Activated T-helper 9 cell treated with anti-CD3 and anti-CD28 coated beads, Interleukin-2, amount 50 U/mL, for 16 hours (primary cell): Measurements from ENCODE around the gene NCOA6.
A peak's percentile ranks its signal among the peaks of the same experiment; 100 is the strongest.
"Not testable (repeated sequence)": the region's sequence is repeated elsewhere in the genome, so short reads cannot be mapped to it uniquely, and the experiment has no call there.

Source experiments
- DNase-seq: peaks from one replicate; pipeline ENCODE4 v3.0.0-alpha.2; 2020; ENCODE audit warnings: low read depth

NCOA6 gene

GRCh38 chr20:34719242-34720017, 106.0 kb downstream of the NCOA6 start:
- DNase-seq = not testable (repeated sequence)

GRCh38 chr20:34717230-34718095, 108.0 kb downstream of the NCOA6 start:
- no peak for DNase-seq

DNA sequence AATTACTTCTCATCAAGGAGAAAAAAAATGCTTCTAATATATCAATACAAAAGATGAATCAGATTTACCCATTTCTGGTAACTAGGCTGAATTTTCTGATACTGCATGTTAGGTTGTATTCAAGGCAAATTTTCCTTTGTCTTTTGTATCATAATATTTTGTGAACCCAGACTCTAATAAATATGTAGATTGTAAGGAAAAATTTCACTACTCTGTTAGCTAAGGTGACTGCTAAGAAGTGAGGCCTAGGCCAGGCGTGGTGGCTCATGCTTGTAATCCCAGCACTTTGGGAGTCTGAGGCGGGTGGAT, 108.6 kb downstream of the NCOA6 start:
- no peak for DNase-seq

DNA sequence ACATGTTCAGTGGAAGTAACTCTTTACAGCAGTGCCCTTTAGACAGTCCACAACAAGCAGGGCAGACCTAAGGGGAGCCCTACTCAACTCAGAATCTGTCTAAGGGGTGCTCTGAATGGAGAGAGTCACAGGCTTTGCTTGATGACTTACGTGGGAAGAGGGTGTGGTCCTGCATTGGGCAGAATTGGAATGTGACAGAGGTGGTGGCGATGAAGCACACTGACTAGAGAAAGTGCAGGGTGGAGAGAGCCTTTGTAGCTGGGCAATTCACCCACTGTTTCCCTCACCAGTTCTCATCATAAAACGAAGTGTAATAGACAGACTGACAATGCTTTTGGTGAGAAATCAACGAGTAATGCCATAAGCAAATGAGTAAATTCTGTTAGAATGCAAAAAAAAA, 110.1 kb downstream of the NCOA6 start:
- DNase-seq = no peak

DNA sequence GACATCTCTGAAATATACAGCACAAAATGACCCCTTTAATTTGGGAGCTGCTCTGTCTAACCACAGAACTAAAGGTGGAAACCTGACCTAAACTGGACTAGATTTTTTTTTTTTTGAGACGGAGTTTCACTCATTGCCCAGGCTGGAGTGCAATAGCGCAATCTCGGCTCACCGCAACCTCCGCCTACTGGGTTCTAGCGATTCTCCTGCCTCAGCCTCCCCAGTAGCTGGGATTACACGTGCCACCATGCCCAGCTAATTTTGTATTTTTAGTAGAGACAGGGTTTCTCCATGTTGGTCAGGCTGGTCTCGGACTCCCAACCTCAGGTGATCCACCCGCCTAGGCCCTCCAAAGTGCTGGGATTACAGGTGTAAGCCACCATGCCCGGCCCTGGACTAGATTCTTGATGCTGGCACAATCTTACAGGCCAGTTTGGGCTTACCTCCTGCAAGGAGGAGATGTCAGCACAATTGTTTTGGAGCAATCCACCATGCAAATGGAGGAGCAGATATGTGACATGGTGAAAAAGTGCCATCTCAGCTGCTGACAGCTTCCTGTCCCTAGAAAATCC, 111.4 kb downstream of the NCOA6 start:
- DNase-seq = not testable (repeated sequence)

DNA sequence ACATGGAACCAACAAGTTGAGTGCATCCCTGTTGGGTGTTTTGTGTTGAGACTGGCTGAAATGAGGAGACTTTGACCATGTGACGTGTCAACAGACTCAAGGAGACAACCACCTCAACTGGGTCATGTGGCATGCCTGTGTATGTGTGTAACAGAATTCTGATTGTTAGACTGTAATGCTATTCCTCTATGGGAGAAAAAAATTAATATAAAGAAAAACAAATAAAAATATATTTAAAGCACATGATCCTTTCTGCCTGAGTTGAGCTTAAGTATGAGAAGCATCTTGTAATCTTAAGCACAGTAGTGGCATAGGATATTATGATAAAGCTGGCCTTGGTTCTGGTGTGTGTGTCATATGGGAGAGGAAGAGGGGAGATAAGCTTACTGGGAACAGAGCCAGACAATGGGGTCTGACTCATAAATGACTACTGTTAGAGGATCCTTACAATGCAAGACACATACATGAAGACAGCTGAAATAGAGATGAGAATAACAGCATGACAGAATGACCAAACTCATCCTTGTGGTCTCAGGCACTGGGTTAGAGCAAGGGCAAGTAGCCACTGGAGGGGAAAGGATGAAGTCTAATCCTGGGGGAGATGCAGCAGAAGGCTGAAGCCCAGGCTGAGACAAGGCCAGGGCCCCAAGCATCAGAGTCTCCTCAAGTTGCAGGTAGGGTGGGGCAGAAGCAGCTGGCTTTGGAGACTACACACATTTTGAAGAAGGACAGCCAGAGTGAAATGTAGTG, 112.1 kb downstream of the NCOA6 start:
- no peak for DNase-seq

GRCh38 chr20:34712525-34713192, 112.8 kb downstream of the NCOA6 start:
- DNase-seq = no peak

GRCh38 chr20:34711813-34712430, 113.5 kb downstream of the NCOA6 start:
- no peak for DNase-seq

GRCh38 chr20:34710861-34711574, 114.4 kb downstream of the NCOA6 start:
- no peak for DNase-seq

- DNase-seq = no peak
Observed at GRCh38 chr20:34710568-34710839, 114.9 kb downstream of the NCOA6 start.

GRCh38 chr20:34709831-34710567, 115.5 kb downstream of the NCOA6 start:
- DNase-seq = peak; percentile 42

DNA sequence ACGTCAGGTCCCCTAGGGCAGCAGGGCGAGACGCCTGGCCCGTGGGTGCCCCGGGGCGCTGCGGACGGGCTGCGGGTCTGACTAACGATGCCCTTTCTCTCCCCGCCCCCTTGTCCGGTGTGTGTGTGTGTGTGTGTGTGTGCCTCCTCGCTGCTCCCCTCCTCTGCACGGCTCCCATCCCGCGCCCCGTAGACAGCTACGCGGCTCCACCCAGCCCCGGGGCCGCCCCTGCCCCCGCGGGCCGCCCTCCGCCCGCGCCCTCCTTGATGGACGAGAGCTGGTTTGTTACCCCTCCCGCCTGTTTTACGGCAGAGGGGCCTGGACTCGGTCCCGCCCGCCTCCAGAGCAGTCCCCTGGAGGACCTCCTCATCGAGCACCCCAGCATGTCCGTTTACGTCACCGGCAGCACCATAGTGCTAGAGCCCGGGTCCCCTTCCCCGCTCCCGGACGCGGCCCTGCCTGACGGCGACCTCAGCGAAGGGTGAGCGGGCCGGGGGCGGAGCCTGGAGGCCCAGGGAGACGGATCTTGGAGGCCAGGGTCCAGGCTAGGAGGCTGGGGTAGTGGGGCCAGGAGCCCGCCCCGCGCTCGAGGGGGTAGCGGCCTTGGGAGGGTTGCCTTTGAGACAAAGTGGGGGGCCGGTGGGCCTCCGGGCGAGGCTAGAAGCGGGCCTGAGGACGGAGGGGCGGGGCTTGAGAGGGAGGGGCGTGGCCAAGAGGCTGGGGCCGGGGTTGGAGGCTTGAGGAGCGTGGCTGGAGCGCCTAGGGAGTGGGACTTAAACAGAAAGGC, 116.2 kb downstream of the NCOA6 start:
- peak; percentile 64 for DNase-seq

GRCh38 chr20:34708621-34709043, 116.8 kb downstream of the NCOA6 start:
- DNase-seq = peak; percentile 31

DNA sequence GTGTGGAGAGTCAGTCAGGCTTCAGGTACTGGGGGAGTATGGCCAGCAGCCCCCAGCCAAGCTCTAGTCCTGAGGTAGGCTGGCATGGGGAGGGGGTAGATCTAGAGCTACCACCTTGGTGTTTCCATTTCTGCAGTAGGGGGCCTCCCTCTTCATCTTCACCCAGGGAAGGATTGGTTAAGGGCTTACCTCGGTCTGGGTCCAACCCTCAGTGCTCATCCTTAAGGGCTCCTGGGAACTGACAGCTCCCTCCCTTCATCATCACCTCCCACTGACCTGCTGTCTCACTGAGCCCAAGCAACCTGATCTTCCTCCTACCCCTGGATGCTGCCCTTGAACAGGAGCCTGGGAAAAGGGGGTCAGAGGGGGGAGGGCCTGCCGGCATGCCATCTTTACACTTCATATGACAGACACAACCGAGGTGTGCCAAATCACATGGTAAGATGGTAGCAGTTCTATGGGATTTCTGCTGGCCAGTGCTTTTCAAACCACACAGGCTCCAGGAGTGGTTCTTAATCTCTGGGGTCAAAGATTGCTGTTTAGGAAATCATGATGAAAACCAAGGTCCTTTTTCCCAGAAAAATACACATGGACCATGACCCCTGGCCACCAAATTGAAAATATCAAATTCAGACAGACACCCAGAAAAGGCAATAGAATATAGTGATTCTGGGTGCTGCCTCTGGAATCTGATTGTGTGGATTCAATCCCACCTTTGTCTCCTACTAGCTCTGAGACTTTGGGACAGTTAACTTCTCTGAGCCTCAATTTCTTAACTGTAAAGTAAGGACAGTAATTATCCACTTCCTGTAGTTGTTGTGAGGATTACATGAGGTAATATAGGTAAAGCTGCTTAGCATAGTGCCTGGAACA, 118.3 kb downstream of the NCOA6 start:
- DNase-seq = no peak

DNA sequence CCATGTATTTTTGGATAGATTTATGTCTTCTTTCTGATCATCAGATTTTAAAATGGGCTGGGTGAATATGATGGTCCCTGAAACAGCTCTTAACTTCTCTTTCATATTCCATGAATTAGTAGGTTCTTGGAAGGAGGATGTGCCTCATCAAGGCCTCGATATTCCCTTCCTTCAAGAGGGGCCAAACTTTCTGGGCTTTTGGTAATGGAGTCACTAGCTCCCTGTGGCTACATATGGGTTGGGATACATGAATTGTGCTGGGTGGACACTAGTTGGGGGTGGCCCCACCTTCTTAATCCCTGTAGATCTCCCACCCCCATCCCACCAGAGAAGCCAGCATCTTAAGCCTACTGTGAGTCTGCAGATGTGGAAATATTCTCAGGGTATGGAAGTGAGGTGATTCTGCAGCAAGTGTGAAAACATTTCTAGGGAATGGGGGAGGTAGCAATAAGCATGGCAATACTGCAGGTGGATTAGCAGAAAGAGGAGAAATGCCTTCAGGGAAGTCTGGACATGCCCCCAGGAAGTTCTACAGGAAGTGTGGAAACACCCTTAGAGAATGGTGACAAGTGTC, 119.1 kb downstream of the NCOA6 start:
- no peak for DNase-seq

DNA sequence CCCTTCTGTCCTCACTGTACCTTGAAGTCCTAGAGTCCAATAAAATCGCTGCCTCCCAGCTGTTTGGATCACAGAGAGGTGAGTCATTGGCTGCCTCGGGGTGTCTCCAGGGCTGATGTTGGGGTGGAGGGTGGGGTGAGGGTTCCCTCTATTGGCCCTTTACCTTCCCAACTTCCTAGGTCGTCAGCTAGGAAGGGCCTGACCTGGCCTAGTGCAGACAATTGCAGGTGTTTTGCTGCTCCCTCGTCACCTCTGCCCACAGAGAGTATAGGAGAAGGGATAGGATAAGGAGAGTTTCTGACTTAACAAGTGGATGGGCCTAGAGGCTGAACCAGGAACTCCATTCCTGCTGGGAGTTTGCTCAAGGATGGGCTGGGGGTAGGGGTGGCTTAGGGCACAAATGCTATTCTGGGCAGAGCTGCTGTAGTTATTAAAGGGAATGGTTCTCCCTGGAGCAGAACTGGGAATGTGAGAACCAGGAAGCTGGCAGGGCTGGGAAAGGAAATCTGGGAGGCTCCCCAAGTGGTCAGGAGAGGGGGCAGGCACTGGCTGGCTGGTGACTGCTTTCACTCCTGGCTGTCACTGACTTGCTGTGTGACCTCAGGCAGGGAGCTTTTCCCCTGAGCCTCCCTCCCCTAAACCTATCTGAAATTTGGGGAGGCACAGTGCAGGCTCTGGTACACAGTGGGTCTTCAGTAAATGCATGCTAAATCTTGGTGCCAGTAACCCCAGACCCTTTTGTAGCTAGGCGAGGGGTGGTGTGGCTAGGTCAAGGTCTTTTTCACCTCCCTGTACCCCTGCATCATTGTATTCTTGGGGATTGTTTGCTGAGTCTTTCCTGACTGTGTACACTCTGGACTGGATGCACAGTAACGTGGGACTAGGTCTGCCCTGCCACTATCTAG, 119.8 kb downstream of the NCOA6 start:
- DNase-seq = no peak

DNA sequence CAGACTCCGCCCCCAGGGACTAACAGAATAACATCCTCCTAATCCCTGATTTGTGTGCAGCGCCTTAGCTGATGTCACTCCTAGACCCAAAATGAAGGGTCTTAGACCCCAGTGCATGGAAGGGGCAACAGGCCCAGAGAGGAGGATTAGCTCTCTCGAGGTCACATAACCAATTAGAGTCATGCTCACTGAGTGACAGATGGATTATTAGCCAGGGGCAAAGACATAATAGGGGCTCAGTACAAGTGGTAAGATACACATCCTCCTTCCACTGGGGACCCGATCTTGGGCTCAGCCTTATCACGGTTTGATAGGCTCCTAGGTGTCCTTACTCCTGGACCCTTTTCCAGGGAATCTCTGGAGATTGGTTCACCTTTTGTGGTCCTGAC, 120.4 kb downstream of the NCOA6 start:
- DNase-seq = no peak
